Activated CD8-positive, alpha-beta memory T cell treated with anti-CD3 and anti-CD28 coated beads, Interleukin-2, amount 10 ng/mL, durations not matched to agents 7 days and 5 days (primary cell): ENCODE results near the gene COG8. TPM values are rescaled to one million over a fixed set of nuclear protein-coding genes. Genes with fewer than 3 reads are reported as not detected.

Source experiments
- ATAC-seq: fragments of 150-1000 bp; cut with Tn5 transposase; one replicate; pipeline ENCODE4 v1.10.0; 2021; ENCODE audit warnings: moderate library complexity
- CTCF ChIA-PET: fragments of 350-600 bp; sonication (Branson Sonifier 250); formaldehyde crosslinking; loops from one replicate; lab custom pipeline; 2021; ENCODE audit warnings: antibody characterized with exemption; lab: Charles Lee
- DNase-seq: peaks from one replicate; pipeline ENCODE4 v3.0.0-alpha.2; 2020
- H3K27ac Mint-ChIP-seq: one replicate; pipeline ENCODE4 v1.8.0; 2021; ENCODE audit warnings: mild to moderate bottlenecking, mixed read lengths
- H3K27me3 Mint-ChIP-seq: one replicate; pipeline ENCODE4 v1.8.0; 2021; ENCODE audit warnings: mixed read lengths
- H3K36me3 Mint-ChIP-seq: one replicate; pipeline ENCODE4 v1.8.0; 2021; ENCODE audit warnings: mild to moderate bottlenecking, mixed read lengths
- H3K4me1 Mint-ChIP-seq: one replicate; pipeline ENCODE4 v1.8.0; 2021; ENCODE audit warnings: mixed read lengths
- H3K4me3 Mint-ChIP-seq: one replicate; pipeline ENCODE4 v1.8.0; 2021; ENCODE audit warnings: mild to moderate bottlenecking, moderate library complexity, mixed read lengths
- H3K9me3 Mint-ChIP-seq: one replicate; pipeline ENCODE4 v1.8.0; 2022; ENCODE audit warnings: low read depth, mixed read lengths
- total RNA-seq, 2 experiments: library from RNA; stranded (reverse); gene quantifications; one replicate each; pipeline ENCODE4 v1.2.3, GENCODE V29; 2021

COG8 gene
- total RNA-seq, 2 experiments from 2014 or later = 27.6 to 32.7 TPM

DNA sequence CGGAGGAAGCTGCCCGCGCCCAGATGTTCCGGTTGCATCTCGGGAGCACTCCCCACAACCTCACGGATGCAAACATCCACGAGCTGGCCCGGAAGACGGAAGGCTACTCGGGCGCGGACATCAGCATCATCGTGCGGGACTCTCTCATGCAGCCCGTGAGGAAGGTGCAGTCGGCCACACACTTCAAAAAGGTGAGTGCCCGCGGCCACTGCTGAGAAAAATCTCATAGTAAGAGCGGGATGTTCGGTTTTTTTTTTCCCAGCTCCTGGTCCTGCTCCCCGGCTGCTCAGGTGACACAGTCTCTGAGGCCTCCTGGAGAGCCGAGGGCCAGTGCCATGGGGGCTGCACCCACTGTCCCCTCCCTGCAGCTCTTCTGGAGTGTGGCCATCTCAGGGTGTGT is 18.3 kb downstream of the COG8 start:
- Mint-ChIP-seq H3K27me3 (no peaks in the 10 kb centered on the region), H3K9me3 (no peaks in the 10 kb centered on the region), H3K4me1 (peaks cover 13% of the 10 kb centered on the region), H3K27ac (no peak overlapping the region), H3K36me3 (peaks cover 47% of the 10 kb centered on the region), H3K4me3 (no peak overlapping the region)
- DNase-seq (no peak), ATAC-seq (no peak)
- CTCF ChIA-PET = no interaction called here

GRCh38 chr16:69320740-69321073 is 18.7 kb downstream of the COG8 start:
- no peak for ATAC-seq
- no peak overlapping the region for H3K4me3 Mint-ChIP-seq
- H3K27me3 Mint-ChIP-seq = no peaks in the 10 kb centered on the region
- H3K27ac Mint-ChIP-seq = no peak overlapping the region
- peaks cover 10% of the 10 kb centered on the region for H3K4me1 Mint-ChIP-seq
- H3K9me3 Mint-ChIP-seq = no peaks in the 10 kb centered on the region
- CTCF ChIA-PET = no interaction called here
- no peak for DNase-seq
- H3K36me3 Mint-ChIP-seq = peaks cover 43% of the 10 kb centered on the region

DNA sequence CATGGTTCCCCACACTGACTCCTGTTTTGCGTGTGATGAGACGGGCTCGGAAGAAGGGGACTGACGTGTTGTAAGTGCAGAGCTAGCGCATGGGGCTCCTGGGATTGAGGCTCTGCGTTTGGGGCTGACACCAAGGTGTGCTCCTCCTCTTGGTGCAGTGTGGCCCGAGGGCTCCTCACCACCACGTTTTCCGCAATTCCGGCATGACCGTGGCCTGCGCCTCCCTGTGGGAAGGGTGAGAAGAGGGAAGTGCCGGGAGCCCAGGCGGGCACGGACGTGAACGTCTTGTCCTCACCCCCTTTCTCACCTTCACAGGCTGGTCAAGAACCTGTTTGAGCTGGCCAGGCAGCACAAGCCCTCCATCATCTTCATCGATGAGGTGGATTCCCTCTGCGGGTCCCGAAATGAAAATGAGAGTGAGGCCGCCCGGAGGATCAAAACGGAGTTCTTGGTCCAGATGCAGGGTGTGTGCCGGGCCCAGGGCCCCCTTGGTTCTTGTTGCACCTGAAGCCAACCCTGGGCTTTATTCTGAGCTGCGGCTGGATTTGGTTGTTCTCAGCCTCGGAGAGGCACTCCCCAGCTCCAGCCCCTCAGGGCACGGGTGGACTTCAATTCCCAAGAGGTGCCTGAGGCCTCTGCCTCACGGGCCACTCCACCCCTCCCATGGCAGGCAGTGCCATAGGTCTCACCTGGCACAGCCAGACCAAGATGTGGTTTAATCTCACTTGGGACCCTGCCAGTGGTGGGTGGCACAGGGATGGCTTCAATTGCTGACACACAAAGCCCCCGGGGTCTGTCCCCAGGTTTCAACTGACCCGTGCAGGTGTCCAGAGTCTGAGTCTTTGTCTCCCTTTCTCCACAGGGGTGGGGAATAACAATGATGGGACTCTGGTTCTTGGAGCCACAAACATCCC is 19.3 kb downstream of the COG8 start:
- H3K36me3 Mint-ChIP-seq = peaks cover 42% of the 10 kb centered on the region
- DNase-seq = no peak
- CTCF ChIA-PET = no interaction called here

GRCh38 chr16:69319381-69319780 is 20.0 kb downstream of the COG8 start:
- H3K36me3 Mint-ChIP-seq = peaks cover 43% of the 10 kb centered on the region
- H3K4me1 Mint-ChIP-seq = peaks cover 3% of the 10 kb centered on the region
- DNase-seq = no peak
- H3K27me3 Mint-ChIP-seq = no peaks in the 10 kb centered on the region
- CTCF ChIA-PET = no interaction called here
- H3K9me3 Mint-ChIP-seq = no peaks in the 10 kb centered on the region
- no peak overlapping the region for H3K27ac Mint-ChIP-seq
- H3K4me3 Mint-ChIP-seq = no peak overlapping the region
- no peak for ATAC-seq

More for the DNA sequence above, 19.3 kb downstream of the COG8 start:
- Mint-ChIP-seq H3K4me1 (peaks cover 6% of the 10 kb centered on the region), H3K9me3 (no peaks in the 10 kb centered on the region), H3K27ac (no peak overlapping the region), H3K27me3 (no peaks in the 10 kb centered on the region), H3K4me3 (no peak overlapping the region)
- ATAC-seq = no peak

DNA sequence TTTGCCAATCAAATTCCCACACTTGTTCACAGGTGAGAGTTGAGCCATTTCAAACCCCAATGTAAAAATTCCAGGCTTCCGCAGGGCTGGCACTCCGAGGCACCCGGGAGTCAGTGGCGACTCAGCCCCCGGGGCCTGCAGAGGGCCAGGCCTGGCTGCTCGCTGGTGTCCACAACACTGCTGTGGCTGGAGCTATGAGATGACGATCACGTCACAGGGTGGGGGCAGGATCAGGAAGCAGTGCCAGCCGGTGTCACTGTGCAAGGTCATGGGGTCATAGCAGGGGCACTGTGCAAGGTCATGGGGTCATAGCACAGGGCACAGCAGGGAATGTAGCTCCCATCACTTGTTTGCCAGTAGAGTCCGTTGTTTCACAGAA is 20.5 kb downstream of the COG8 start:
- no peak for DNase-seq
- H3K27me3 Mint-ChIP-seq = no peaks in the 10 kb centered on the region
- H3K9me3 Mint-ChIP-seq = no peaks in the 10 kb centered on the region
- H3K4me1 Mint-ChIP-seq = peaks cover 3% of the 10 kb centered on the region
- peaks cover 43% of the 10 kb centered on the region for H3K36me3 Mint-ChIP-seq
- no peak overlapping the region for H3K27ac Mint-ChIP-seq
- no peak overlapping the region for H3K4me3 Mint-ChIP-seq
- no peak for ATAC-seq
- CTCF ChIA-PET = no interaction called here

DNA sequence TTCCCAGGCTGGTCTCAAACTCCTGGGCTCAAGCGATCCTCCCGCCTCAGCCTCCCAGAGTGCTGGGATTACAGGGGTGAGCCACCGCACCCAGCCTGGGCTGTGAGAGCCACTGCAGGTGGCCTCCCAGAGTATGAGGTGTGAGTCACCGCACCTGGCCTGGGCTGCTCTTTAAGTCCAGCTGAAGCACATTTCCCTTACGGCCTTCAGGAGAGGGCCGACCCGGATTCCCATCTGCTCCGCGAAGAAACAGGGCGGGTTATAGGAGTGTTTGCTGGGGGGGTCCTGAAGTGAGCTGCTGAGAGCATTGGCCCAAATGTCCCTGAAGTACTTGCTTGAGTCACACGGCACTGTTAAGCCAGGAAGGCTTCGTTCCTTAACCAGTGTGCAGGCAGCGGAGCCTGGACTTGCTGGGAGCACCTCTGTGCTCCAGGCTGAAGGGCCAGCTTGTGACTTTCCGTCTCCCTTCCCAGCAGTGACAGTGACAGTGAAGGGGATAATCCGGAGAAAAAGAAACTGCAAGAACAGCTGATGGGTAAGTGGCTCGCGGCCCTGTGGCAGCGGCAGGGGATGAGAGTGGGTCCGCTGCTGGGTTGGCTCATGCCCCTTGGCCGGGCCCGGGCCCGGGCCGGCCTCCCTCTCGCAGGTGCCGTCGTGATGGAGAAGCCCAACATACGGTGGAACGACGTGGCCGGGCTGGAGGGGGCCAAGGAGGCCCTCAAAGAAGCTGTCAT is 21.0 kb downstream of the COG8 start:
- H3K9me3 Mint-ChIP-seq = no peaks in the 10 kb centered on the region
- no peak for DNase-seq
- H3K27ac Mint-ChIP-seq = no peak overlapping the region
- H3K27me3 Mint-ChIP-seq = no peaks in the 10 kb centered on the region
- H3K4me3 Mint-ChIP-seq = no peak overlapping the region
- peaks cover 9% of the 10 kb centered on the region for H3K4me1 Mint-ChIP-seq
- CTCF ChIA-PET = no interaction called here
- ATAC-seq = no peak
- H3K36me3 Mint-ChIP-seq = peaks cover 46% of the 10 kb centered on the region

DNA sequence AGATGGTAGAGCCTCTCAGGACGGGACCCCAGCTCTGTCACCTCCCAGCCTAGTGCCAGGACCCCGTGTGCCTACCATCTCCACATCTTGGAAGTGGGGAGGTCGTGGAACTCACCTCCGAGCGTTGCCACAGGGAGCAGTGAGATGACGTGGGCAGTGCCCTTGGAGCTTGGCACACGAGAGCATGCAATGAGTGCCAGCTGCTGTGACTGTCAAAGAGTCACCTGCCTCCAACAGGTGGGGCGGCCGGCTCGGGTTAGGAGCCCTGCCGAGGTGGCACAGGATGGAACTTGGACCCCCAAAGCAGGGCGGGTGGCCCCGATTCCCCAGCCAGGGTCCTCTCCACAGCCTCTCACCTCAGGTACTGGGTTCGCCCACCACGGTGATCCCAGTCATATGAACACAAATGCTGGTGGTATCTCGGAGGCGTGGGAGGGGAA is 22.7 kb downstream of the COG8 start:
- no peak for ATAC-seq
- H3K27ac Mint-ChIP-seq = no peak overlapping the region
- H3K9me3 Mint-ChIP-seq = no peaks in the 10 kb centered on the region
- H3K27me3 Mint-ChIP-seq = no peaks in the 10 kb centered on the region
- peaks cover 46% of the 10 kb centered on the region for H3K36me3 Mint-ChIP-seq
- H3K4me3 Mint-ChIP-seq = no peak overlapping the region
- H3K4me1 Mint-ChIP-seq = peaks cover 15% of the 10 kb centered on the region
- CTCF ChIA-PET = interaction anchor here (0.8 kb wide), 1 partner anchor 14 kb away, joined by 3 read pairs; the partner anchor contains the start of gene PDF
- DNase-seq = no peak

DNA sequence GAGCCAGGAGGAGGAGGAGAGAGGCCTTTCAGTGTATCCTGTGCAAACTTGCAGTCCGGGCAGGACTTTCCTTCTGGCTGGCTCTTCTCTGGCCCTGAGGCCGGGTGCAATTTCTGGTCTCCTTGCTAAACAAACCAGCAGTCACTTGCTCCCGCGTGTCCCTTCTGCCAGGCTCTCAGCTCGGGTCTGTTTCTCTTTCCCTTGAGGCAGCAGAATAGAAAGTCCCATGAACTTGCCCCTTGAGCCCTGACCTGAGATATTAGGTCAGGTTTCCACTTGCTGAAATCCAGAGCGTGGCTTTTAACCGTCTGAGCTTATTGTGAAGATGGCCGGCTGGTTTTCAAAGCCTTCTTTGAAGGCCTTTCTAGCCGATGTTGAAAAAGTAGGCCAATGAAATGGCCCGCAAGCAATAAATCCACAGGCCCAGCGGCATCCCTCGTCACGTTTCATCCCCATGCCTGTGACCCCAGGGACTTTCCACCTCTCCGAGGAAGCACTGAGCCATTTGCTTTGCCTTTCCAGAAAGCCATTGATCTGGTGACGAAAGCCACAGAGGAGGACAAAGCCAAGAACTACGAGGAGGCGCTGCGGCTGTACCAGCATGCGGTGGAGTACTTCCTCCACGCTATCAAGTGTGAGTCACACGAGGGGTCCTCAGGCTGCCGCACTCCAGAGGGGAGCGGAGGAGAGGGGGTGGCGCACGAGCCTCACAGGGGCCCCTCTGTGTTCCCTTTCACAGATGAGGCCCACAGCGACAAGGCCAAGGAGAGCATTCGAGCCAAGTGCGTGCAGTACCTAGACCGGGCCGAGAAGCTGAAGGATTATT is 23.7 kb downstream of the COG8 start:
- CTCF ChIA-PET = no interaction called here
- Mint-ChIP-seq H3K9me3 (no peaks in the 10 kb centered on the region), H3K27me3 (no peaks in the 10 kb centered on the region), H3K27ac (no peak overlapping the region), H3K4me3 (no peak overlapping the region), H3K4me1 (peaks cover 17% of the 10 kb centered on the region), H3K36me3 (peaks cover 38% of the 10 kb centered on the region)
- DNase-seq = no peak
- ATAC-seq = no peak

DNA sequence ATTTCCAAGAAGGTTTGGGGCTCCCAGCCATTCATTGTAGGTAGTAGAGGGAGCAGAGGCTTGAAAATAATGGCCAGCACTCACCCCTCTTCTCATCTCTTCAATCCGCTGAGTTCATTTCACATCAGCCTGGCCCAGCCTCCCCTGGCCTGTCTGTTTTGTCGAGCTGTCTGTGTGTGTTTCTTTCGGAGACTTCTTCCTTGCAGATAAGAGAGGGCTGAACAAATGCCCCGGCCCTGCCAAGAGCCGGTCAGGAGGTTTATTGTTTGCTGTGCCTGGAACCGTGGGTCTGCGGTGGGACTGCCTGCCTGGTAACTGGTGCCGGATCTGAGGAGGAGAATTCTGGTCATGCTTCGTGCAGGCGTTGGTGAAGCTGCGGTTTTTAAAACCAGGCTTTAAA is 24.8 kb downstream of the COG8 start:
- peaks cover 22% of the 10 kb centered on the region for H3K4me1 Mint-ChIP-seq
- H3K4me3 Mint-ChIP-seq = no peak overlapping the region
- DNase-seq = no peak
- no peaks in the 10 kb centered on the region for H3K27me3 Mint-ChIP-seq
- peaks cover 34% of the 10 kb centered on the region for H3K36me3 Mint-ChIP-seq
- no peak for ATAC-seq
- no peak overlapping the region for H3K27ac Mint-ChIP-seq
- no peaks in the 10 kb centered on the region for H3K9me3 Mint-ChIP-seq
- CTCF ChIA-PET = interaction anchor here (1.1 kb wide), 1 partner anchor 165 kb away, joined by 3 read pairs; no protein-coding TSS in a partner anchor

DNA sequence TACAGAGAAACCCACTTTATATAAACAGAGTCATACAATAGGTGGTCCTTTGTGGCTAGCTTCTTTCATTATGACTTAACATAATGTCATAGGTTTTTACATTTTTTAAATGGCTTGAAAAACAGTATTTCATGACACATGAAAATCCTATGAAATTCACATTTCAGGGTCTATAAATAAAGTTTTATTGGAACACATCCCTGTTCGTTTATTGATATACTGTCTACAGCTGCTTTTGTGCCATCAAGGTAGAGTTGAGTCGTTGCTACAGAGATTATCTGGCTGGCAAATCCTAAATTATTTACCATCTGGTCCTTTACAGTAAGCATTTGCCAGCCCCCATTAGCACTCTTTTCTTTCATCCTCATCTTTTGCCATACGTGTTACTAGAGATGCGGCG is 25.9 kb downstream of the COG8 start:
- ATAC-seq (no peak), DNase-seq (no peak)
- H3K27ac Mint-ChIP-seq = peak overlapping the region; percentile 49
- peaks cover 22% of the 10 kb centered on the region for H3K4me1 Mint-ChIP-seq
- CTCF ChIA-PET = interaction anchor here (1.3 to 3.6 kb wide), 4 partner anchors 14 to 25 kb away, joined by 3 to 17 read pairs (median 4); partner anchors contain the start of gene PDF
- H3K4me3 Mint-ChIP-seq = peak overlapping the region; percentile 59
- peaks cover 28% of the 10 kb centered on the region for H3K36me3 Mint-ChIP-seq
- no peaks in the 10 kb centered on the region for H3K27me3 Mint-ChIP-seq
- H3K9me3 Mint-ChIP-seq = no peaks in the 10 kb centered on the region

DNA sequence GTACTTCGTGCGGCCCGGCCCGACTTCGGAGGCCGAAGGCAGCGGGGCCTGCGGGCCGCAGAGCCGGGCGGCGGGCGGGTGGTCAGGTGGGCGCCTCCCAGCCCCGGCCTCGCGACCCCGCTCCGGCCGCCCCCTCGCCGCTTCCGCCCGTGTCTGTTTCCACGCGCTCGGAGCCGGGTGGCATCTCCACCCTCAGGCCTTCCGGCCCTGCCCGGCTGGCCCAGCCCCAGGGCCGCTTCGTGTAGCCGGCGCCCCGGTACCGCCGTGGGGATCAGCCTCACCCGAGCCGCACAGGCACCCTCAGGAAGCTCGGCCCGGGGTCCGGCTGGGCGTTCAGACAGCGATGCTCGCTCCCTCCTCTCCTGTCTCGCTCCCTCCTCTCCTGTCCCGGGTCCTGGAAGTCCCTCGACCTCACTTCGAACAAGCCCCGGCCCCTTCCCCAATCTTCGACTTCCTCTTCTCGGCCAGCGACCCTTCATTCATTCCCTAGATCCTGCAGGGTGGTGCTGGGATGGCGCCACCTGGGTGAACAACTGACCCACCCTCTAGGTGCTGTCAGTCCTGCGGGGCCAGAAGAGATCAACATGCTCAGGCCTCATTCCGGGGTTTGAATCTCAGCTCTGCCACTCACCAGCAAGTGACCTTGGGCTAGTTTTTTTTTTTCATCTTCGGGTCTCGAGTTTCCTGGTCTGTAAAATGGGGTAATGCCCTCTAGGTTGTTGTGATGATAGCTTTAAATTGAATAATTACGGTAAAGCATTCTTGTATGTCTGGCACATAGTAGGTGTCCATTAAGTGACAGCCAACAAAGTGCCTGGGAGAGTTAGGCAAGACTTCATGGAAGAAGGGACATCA is 27.6 kb downstream of the COG8 start:
- peak overlapping the region; percentile 95 for H3K4me3 Mint-ChIP-seq
- peaks cover 23% of the 10 kb centered on the region for H3K36me3 Mint-ChIP-seq
- ATAC-seq = peak; percentile 67
- H3K9me3 Mint-ChIP-seq = no peaks in the 10 kb centered on the region
- peak; percentile 63 for DNase-seq
- peaks cover 22% of the 10 kb centered on the region for H3K4me1 Mint-ChIP-seq
- peak overlapping the region; percentile 92 for H3K27ac Mint-ChIP-seq
- no peaks in the 10 kb centered on the region for H3K27me3 Mint-ChIP-seq
- CTCF ChIA-PET = interaction anchor here (0.6 to 3.6 kb wide), 3 partner anchors 15 to 41 kb away, joined by 3 to 17 read pairs (median 4); partner anchors contain the start of gene PDF
